PFSK-1 (cell line): Measurements from ENCODE around the gene IDH3G.

Source experiments
- POLR2AphosphoS5 ChIP-seq: IDR thresholded peaks from 2 replicates; pipeline ENCODE4 v1.6.1; 2012; ENCODE audit warnings: low read depth, mild to moderate bottlenecking, control low read depth, low read length, moderate library complexity
- SIN3A ChIP-seq: IDR thresholded peaks from 2 replicates; pipeline ENCODE4 v1.6.1; 2012; ENCODE audit warnings: mild to moderate bottlenecking, low read length, moderate library complexity, borderline replicate concordance; ENCODE audit not compliant: insufficient read depth
- TF ChIP-seq, protein P1 (sequence below), 2 experiments: IDR thresholded peaks; 2 replicates each; pipeline versions ENCODE4 v1.6.1 to v1.8.0; 2011 to 2012; ENCODE audit warnings: low read depth in 2 of 2, low read length in 2 of 2, control low read depth in 1 of 2, inconsistent platforms in 1 of 2, mild to moderate bottlenecking in 1 of 2, moderate library complexity in 1 of 2; ENCODE audit not compliant: insufficient read depth in 1 of 2

DNA sequence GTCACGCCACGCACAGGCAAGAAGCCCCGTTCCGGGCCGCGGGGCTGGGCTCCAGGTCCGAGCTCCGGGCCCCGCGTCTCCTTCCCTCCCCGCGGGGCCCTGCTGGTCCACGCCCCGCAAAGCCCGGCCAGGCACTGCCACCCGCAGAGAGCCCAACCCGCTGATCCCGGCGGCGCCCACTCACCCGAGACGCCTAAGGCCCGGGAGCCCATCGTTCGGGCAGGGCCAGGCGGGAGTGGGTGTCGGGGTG, 35.3 kb upstream of the IDH3G start:
- TF ChIP-seq SIN3A = no peak
- TF ChIP-seq, protein P1, sequence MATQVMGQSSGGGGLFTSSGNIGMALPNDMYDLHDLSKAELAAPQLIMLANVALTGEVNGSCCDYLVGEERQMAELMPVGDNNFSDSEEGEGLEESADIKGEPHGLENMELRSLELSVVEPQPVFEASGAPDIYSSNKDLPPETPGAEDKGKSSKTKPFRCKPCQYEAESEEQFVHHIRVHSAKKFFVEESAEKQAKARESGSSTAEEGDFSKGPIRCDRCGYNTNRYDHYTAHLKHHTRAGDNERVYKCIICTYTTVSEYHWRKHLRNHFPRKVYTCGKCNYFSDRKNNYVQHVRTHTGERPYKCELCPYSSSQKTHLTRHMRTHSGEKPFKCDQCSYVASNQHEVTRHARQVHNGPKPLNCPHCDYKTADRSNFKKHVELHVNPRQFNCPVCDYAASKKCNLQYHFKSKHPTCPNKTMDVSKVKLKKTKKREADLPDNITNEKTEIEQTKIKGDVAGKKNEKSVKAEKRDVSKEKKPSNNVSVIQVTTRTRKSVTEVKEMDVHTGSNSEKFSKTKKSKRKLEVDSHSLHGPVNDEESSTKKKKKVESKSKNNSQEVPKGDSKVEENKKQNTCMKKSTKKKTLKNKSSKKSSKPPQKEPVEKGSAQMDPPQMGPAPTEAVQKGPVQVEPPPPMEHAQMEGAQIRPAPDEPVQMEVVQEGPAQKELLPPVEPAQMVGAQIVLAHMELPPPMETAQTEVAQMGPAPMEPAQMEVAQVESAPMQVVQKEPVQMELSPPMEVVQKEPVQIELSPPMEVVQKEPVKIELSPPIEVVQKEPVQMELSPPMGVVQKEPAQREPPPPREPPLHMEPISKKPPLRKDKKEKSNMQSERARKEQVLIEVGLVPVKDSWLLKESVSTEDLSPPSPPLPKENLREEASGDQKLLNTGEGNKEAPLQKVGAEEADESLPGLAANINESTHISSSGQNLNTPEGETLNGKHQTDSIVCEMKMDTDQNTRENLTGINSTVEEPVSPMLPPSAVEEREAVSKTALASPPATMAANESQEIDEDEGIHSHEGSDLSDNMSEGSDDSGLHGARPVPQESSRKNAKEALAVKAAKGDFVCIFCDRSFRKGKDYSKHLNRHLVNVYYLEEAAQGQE (IDR thresholded peaks at IDR 0.05; ENCODE audit: insufficient read depth in 1 of 2, low read depth in 2 of 2, low read length in 2 of 2) = no peak
- no peak for TF ChIP-seq POLR2AphosphoS5
